Activated CD4-positive, alpha-beta T cell treated with anti-CD3 and anti-CD28 coated beads for 36 hours (primary cell): ENCODE results near the gene SEC14L3. TPM values are rescaled to one million over a fixed set of nuclear protein-coding genes. Genes with fewer than 3 reads are reported as not detected.
"Not testable (repeated sequence)": the region's sequence is repeated elsewhere in the genome, so short reads cannot be mapped to it uniquely, and the experiment has no call there.

Experiments used
- ATAC-seq: fragments of 200-7000 bp; cut with Tn5 transposase; one replicate; pipeline ENCODE4 v1.10.0; 2021; ENCODE audit warnings: mild to moderate bottlenecking, moderate library complexity
- CTCF ChIA-PET: fragments of 350-600 bp; sonication (Branson Sonifier 250); formaldehyde crosslinking; loops from one replicate; lab custom pipeline; 2021; ENCODE audit warnings: antibody characterized with exemption; lab: Charles Lee
- POLR2A ChIA-PET: fragments of 350-600 bp; sonication (Branson Sonifier 250); formaldehyde crosslinking; loops from one replicate; lab custom pipeline; 2021; ENCODE audit warnings: antibody characterized with exemption, inconsistent platforms; lab: Charles Lee
- DNase-seq: peaks from one replicate; pipeline ENCODE4 v3.0.0-alpha.2; 2020
- H3K27ac Mint-ChIP-seq: one replicate; pipeline ENCODE4 v1.8.0; 2021; ENCODE audit warnings: mixed read lengths
- H3K27me3 Mint-ChIP-seq: one replicate; pipeline ENCODE4 v1.8.0; 2021; ENCODE audit warnings: mixed read lengths
- H3K36me3 Mint-ChIP-seq: one replicate; pipeline ENCODE4 v1.8.0; 2021; ENCODE audit warnings: low read depth, mixed read lengths
- H3K4me1 Mint-ChIP-seq: one replicate; pipeline ENCODE4 v1.8.0; 2021; ENCODE audit warnings: mixed read lengths
- H3K4me3 Mint-ChIP-seq: one replicate; pipeline ENCODE4 v1.8.0; 2021; ENCODE audit warnings: mild to moderate bottlenecking, moderate library complexity, mixed read lengths
- H3K9me3 Mint-ChIP-seq: one replicate; pipeline ENCODE4 v1.8.0; 2021; ENCODE audit warnings: low read depth, mixed read lengths
- intact Hi-C, 2 experiments: fragments of 100-400 bp; cut with DNase I in 1 of 2; cut with micrococcal nuclease in 1 of 2; formaldehyde crosslinking; loops; one replicate each; pipeline versions ENCODE4 v1.14.2 to v1.15.1; 2022 to 2024; cut with DNase I, micrococcal nuclease
- total RNA-seq, 2 experiments: library from RNA; stranded (reverse); gene quantifications; one replicate each; pipeline ENCODE4 v1.2.3, GENCODE V29; 2021

SEC14L3 gene
- total RNA-seq, 2 experiments from 2014 or later = not detected

- H3K27me3 Mint-ChIP-seq = no peaks in the 10 kb centered on the region
- no peaks in the 10 kb centered on the region for H3K9me3 Mint-ChIP-seq
- H3K36me3 Mint-ChIP-seq = no peaks in the 10 kb centered on the region
- no peak overlapping the region for H3K4me3 Mint-ChIP-seq
- no peak overlapping the region for H3K27ac Mint-ChIP-seq
- H3K4me1 Mint-ChIP-seq = no peaks in the 10 kb centered on the region
- intact Hi-C loops = loop anchor here (1.0 to 10.0 kb wide), 5 partner anchors 40 to 381 kb away; no protein-coding TSS in a partner anchor
- peak; percentile 86 for DNase-seq
- POLR2A ChIA-PET = interaction anchor here (1.3 kb wide), 1 partner anchor 88 kb away, joined by 3 read pairs; the partner anchor contains the start of gene SEC14L2
- peak; percentile 100 for ATAC-seq
- CTCF ChIA-PET = interaction anchor here (0.6 to 3.7 kb wide), 16 partner anchors 8 to 189 kb away, joined by 3 to 80 read pairs (median 4); partner anchors contain the start of genes MTFP1 and RNF215
These were observed 13.7 kb upstream of the SEC14L3 start for GRCh38 chr22:30485362-30485988.

GRCh38 chr22:30483169-30483568, 11.4 kb upstream of the SEC14L3 start:
- no peaks in the 10 kb centered on the region for H3K4me1 Mint-ChIP-seq
- H3K9me3 Mint-ChIP-seq = no peaks in the 10 kb centered on the region
- intact Hi-C loops = loop anchor here in 1 of 2 experiments (10.0 kb wide), 1 partner anchor 378 kb away; no protein-coding TSS in a partner anchor
- ATAC-seq (no peak), DNase-seq (no peak)
- POLR2A ChIA-PET = no interaction called here
- no peaks in the 10 kb centered on the region for H3K27me3 Mint-ChIP-seq
- CTCF ChIA-PET = interaction anchor here (1.4 to 3.7 kb wide), 3 partner anchors 92 to 408 kb away, joined by 3 to 80 read pairs (median 4); partner anchors contain the start of gene RNF215
- H3K4me3 Mint-ChIP-seq = no peak overlapping the region
- H3K27ac Mint-ChIP-seq = no peak overlapping the region
- no peaks in the 10 kb centered on the region for H3K36me3 Mint-ChIP-seq

- Mint-ChIP-seq H3K27me3 (no peaks in the 10 kb centered on the region), H3K36me3 (no peaks in the 10 kb centered on the region), H3K9me3 (no peaks in the 10 kb centered on the region), H3K4me3 (no peak overlapping the region), H3K27ac (no peak overlapping the region), H3K4me1 (no peaks in the 10 kb centered on the region)
- DNase-seq (no peak), ATAC-seq (no peak)
- intact Hi-C loops = loop anchor here in 1 of 2 experiments (10.0 kb wide), 1 partner anchor 377 kb away; no protein-coding TSS in a partner anchor
- CTCF ChIA-PET = no interaction called here
- POLR2A ChIA-PET = no interaction called here
These were observed 9.9 kb upstream of the SEC14L3 start for GRCh38 chr22:30481711-30482110.

- Mint-ChIP-seq H3K36me3 (no peaks in the 10 kb centered on the region), H3K4me1 (no peaks in the 10 kb centered on the region), H3K27me3 (no peaks in the 10 kb centered on the region), H3K4me3 (no peak overlapping the region), H3K27ac (no peak overlapping the region), H3K9me3 (no peaks in the 10 kb centered on the region)
- ATAC-seq (no peak), DNase-seq (no peak)
- ChIA-PET CTCF (interaction anchor here (0.9 to 1.3 kb wide), 3 partner anchors 11 to 92 kb away, joined by 4 to 6 read pairs (median 4); partner anchors contain the start of gene RNF215), POLR2A (no interaction called here)
- intact Hi-C loops = loop anchor here in 1 of 2 experiments (10.0 kb wide), 1 partner anchor 375 kb away; no protein-coding TSS in a partner anchor
These were observed 8.2 kb upstream of the SEC14L3 start for GRCh38 chr22:30479981-30480380.

- ChIA-PET CTCF (interaction anchor here (0.6 to 1.8 kb wide), 2 partner anchors 29 to 1016 kb away, joined by 4 to 5 read pairs; no protein-coding TSS in a partner anchor), POLR2A (no interaction called here)
- intact Hi-C loops = no loop called here
- H3K36me3 Mint-ChIP-seq = no peaks in the 10 kb centered on the region
- H3K4me3 Mint-ChIP-seq = no peak overlapping the region
- ATAC-seq (no peak), DNase-seq (no peak)
- H3K9me3 Mint-ChIP-seq = no peaks in the 10 kb centered on the region
- H3K27ac Mint-ChIP-seq = no peak overlapping the region
- no peaks in the 10 kb centered on the region for H3K4me1 Mint-ChIP-seq
- H3K27me3 Mint-ChIP-seq = peaks cover 8% of the 10 kb centered on the region
These were observed 3.0 kb upstream of the SEC14L3 start for GRCh38 chr22:30474683-30475424.

GRCh38 chr22:30474121-30474520, 2.3 kb upstream of the SEC14L3 start:
- intact Hi-C loops = no loop called here
- no peak for DNase-seq
- Mint-ChIP-seq H3K36me3 (no peaks in the 10 kb centered on the region), H3K27ac (no peak overlapping the region), H3K27me3 (peaks cover 8% of the 10 kb centered on the region), H3K9me3 (no peaks in the 10 kb centered on the region), H3K4me3 (no peak overlapping the region), H3K4me1 (no peaks in the 10 kb centered on the region)
- ChIA-PET POLR2A (no interaction called here), CTCF (interaction anchor here (0.6 to 1.8 kb wide), 2 partner anchors 28 to 1015 kb away, joined by 4 to 5 read pairs; no protein-coding TSS in a partner anchor)
- ATAC-seq = no peak

- DNase-seq (no peak), ATAC-seq (no peak)
- no peaks in the 10 kb centered on the region for H3K36me3 Mint-ChIP-seq
- no peaks in the 10 kb centered on the region for H3K4me1 Mint-ChIP-seq
- intact Hi-C loops = no loop called here
- peaks cover 10% of the 10 kb centered on the region for H3K27me3 Mint-ChIP-seq
- H3K4me3 Mint-ChIP-seq = no peak overlapping the region
- ChIA-PET POLR2A (interaction anchor here (0.5 kb wide), 1 partner anchor 54 kb away, joined by 3 read pairs; no protein-coding TSS in a partner anchor), CTCF (interaction anchor here (0.9 kb wide), 1 partner anchor 13 kb away, joined by 3 read pairs; no protein-coding TSS in a partner anchor)
- no peak overlapping the region for H3K27ac Mint-ChIP-seq
- H3K9me3 Mint-ChIP-seq = no peaks in the 10 kb centered on the region
These were observed 1.3 kb upstream of the SEC14L3 start for GRCh38 chr22:30472994-30473720.

- peaks cover 12% of the 10 kb centered on the region for H3K27me3 Mint-ChIP-seq
- no peak for DNase-seq
- ChIA-PET CTCF (no interaction called here), POLR2A (no interaction called here)
- no peaks in the 10 kb centered on the region for H3K4me1 Mint-ChIP-seq
- ATAC-seq = no peak
- no peak overlapping the region for H3K4me3 Mint-ChIP-seq
- no peaks in the 10 kb centered on the region for H3K36me3 Mint-ChIP-seq
- intact Hi-C loops = no loop called here
- H3K9me3 Mint-ChIP-seq = no peaks in the 10 kb centered on the region
- no peak overlapping the region for H3K27ac Mint-ChIP-seq
These were observed 1.2 kb downstream of the SEC14L3 start for GRCh38 chr22:30470655-30471054.

GRCh38 chr22:30469165-30469564, 2.7 kb downstream of the SEC14L3 start:
- peaks cover 22% of the 10 kb centered on the region for H3K27me3 Mint-ChIP-seq
- H3K4me3 Mint-ChIP-seq = no peak overlapping the region
- intact Hi-C loops = no loop called here
- ATAC-seq (no peak), DNase-seq (no peak)
- no peak overlapping the region for H3K27ac Mint-ChIP-seq
- ChIA-PET POLR2A (no interaction called here), CTCF (interaction anchor here (1.1 kb wide), 1 partner anchor 93 kb away, joined by 4 read pairs; no protein-coding TSS in a partner anchor)
- no peaks in the 10 kb centered on the region for H3K4me1 Mint-ChIP-seq
- H3K9me3 Mint-ChIP-seq = no peaks in the 10 kb centered on the region
- no peaks in the 10 kb centered on the region for H3K36me3 Mint-ChIP-seq

GRCh38 chr22:30460555-30460954, 11.3 kb downstream of the SEC14L3 start:
- H3K27ac Mint-ChIP-seq, CTCF ChIA-PET, intact Hi-C loops, H3K36me3 Mint-ChIP-seq, H3K4me1 Mint-ChIP-seq, POLR2A ChIA-PET, H3K9me3 Mint-ChIP-seq, H3K4me3 Mint-ChIP-seq, ATAC-seq, DNase-seq: not testable (repeated sequence)
- H3K27me3 Mint-ChIP-seq = peaks cover 14% of the 10 kb centered on the region

- Mint-ChIP-seq H3K36me3 (no peaks in the 10 kb centered on the region), H3K4me1 (no peaks in the 10 kb centered on the region), H3K9me3 (no peaks in the 10 kb centered on the region), H3K27ac (no peak overlapping the region), H3K4me3 (no peak overlapping the region), H3K27me3 (peaks cover 11% of the 10 kb centered on the region)
- CTCF ChIA-PET = no interaction called here
- intact Hi-C loops = no loop called here
- DNase-seq (no peak), ATAC-seq (no peak)
- POLR2A ChIA-PET = no interaction called here
These were observed 11.7 kb downstream of the SEC14L3 start for GRCh38 chr22:30460147-30460546.
